Right lobe of liver (tissue), 4 donors: ENCODE results near the gene ARHGAP21.

ENCODE experiments used
- POLR2A ChIP-seq: fragments of 450-650 bp; IDR thresholded peaks from one replicate; pipeline ENCODE4 v1.6.1; 2017; ENCODE audit warnings: antibody characterized with exemption, mild to moderate bottlenecking
- TF ChIP-seq, protein P1 (sequence below), 4 donors: fragments of 200-600 bp in 3 of 4; fragments of 450-650 bp in 1 of 4; IDR thresholded peaks; one replicate each; pipeline versions ENCODE4 v1.5.1 to v1.8.0; 2016 to 2022; ENCODE audit warnings: antibody characterized with exemption in 4 of 4, mild to moderate bottlenecking in 2 of 4
- donor health status: DM: no; HTN: no; CAD: no.
- donor health status: DM: no; HTN: no; CAD: no.
- donor health status: DM: no; HTN: yes; CAD: no.

DNA sequence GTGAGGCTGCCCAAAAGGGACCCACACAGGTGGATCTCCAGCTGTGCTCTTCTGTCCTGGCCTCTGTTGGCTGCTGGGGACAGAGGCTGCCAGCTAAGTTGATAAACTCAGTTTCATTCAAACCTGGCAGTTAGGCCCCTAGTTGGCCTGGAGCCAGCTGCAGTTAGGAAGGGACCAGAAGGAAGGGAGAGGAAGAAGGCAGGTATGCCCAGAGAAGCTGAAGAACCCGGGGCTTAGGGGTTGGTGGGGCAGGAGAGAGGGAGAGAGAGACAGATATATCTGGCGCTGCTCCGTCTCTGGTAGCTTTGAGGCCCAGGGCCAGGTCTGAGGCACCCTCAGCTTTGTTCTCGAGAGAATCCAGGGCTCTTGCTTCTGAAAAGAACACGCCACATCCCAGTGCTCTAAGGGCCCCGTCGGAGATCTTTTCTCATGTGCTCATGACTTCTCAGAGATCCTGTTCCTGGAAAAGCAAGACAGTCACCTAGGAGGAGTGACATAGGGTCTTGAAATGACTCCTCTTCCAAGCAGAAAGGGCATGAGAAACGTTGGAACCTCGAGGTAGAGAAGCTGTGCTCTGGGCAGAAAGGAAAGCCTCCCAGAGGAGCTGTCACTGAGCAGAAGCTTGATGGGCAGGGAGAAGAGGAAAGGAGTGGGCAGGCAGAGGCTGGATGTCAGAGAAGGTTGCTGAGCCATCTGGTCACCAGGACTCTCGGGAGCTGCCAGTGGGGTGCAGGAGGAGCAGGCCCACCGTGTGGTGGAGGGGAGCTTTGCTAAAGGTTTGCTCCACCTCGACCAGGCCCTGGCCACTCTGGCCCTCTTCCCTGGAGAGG is 153.6 kb downstream of the ARHGAP21 start:
- no peak for TF ChIP-seq POLR2A
- TF ChIP-seq, protein P1, sequence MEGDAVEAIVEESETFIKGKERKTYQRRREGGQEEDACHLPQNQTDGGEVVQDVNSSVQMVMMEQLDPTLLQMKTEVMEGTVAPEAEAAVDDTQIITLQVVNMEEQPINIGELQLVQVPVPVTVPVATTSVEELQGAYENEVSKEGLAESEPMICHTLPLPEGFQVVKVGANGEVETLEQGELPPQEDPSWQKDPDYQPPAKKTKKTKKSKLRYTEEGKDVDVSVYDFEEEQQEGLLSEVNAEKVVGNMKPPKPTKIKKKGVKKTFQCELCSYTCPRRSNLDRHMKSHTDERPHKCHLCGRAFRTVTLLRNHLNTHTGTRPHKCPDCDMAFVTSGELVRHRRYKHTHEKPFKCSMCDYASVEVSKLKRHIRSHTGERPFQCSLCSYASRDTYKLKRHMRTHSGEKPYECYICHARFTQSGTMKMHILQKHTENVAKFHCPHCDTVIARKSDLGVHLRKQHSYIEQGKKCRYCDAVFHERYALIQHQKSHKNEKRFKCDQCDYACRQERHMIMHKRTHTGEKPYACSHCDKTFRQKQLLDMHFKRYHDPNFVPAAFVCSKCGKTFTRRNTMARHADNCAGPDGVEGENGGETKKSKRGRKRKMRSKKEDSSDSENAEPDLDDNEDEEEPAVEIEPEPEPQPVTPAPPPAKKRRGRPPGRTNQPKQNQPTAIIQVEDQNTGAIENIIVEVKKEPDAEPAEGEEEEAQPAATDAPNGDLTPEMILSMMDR (IDR thresholded peaks at IDR 0.05) = no peak
